Effector memory CD8-positive, alpha-beta T cell (primary cell): ENCODE measurements around the gene FHL1.

Experiments
- ATAC-seq: fragments of 150-1000 bp; cut with Tn5 transposase; replicated peaks from 2 replicates; pipeline ENCODE4 v1.10.0; 2021; ENCODE audit warnings: mild to moderate bottlenecking, moderate library complexity
- DNase-seq, 3 experiments: peaks; one replicate each; pipeline ENCODE4 v3.0.0; 2021
- H3K27ac Mint-ChIP-seq, 2 donors: one replicate each; pipeline ENCODE4 v1.8.0; 2022; ENCODE audit warnings: mild to moderate bottlenecking in 2 of 2, mixed read lengths in 2 of 2, moderate library complexity in 2 of 2
- H3K27me3 Mint-ChIP-seq, 2 donors: one replicate each; pipeline ENCODE4 v1.8.0; 2022; ENCODE audit warnings: mixed read lengths in 2 of 2
- H3K36me3 Mint-ChIP-seq: one replicate; pipeline ENCODE4 v1.8.0; 2022; ENCODE audit warnings: mild to moderate bottlenecking, moderate library complexity, mixed read lengths; ENCODE audit not compliant: insufficient read depth
- H3K4me1 Mint-ChIP-seq, 2 donors: one replicate each; pipeline ENCODE4 v1.8.0; 2022; ENCODE audit warnings: low read depth in 2 of 2, mixed read lengths in 2 of 2
- H3K4me3 Mint-ChIP-seq, 2 donors: one replicate each; pipeline ENCODE4 v1.8.0; 2022; ENCODE audit warnings: mild to moderate bottlenecking in 2 of 2, mixed read lengths in 2 of 2, moderate library complexity in 2 of 2
- H3K9me3 Mint-ChIP-seq, 2 donors: one replicate each; pipeline ENCODE4 v1.8.0; 2022; ENCODE audit warnings: mixed read lengths in 2 of 2

FHL1 gene

GRCh38 chrX:136210806-136211205 lies 63.5 kb downstream of the FHL1 start:
- no peak overlapping the region for H3K27ac Mint-ChIP-seq
- no peaks in the 10 kb centered on the region for H3K9me3 Mint-ChIP-seq
- peaks cover under 1% of the 10 kb centered on the region for H3K36me3 Mint-ChIP-seq
- DNase-seq (no peak), ATAC-seq (no peak)
- H3K27me3 Mint-ChIP-seq, result no peaks in the 10 kb centered on the region
- H3K4me3 Mint-ChIP-seq, result no peak overlapping the region
- H3K4me1 Mint-ChIP-seq, result peaks cover 0 to 3% of the 10 kb centered on the region in 2 donors

GRCh38 chrX:136211766-136212556 lies 64.6 kb downstream of the FHL1 start:
- peak overlapping the region in 1 of 2 donors; percentile 55 for H3K27ac Mint-ChIP-seq
- DNase-seq, result no peak
- ATAC-seq, result no peak
- no peaks in the 10 kb centered on the region for H3K4me1 Mint-ChIP-seq
- H3K4me3 Mint-ChIP-seq, result no peak overlapping the region
- peaks cover 6% of the 10 kb centered on the region for H3K36me3 Mint-ChIP-seq
- H3K27me3 Mint-ChIP-seq, result no peaks in the 10 kb centered on the region
- H3K9me3 Mint-ChIP-seq, result no peaks in the 10 kb centered on the region

DNA sequence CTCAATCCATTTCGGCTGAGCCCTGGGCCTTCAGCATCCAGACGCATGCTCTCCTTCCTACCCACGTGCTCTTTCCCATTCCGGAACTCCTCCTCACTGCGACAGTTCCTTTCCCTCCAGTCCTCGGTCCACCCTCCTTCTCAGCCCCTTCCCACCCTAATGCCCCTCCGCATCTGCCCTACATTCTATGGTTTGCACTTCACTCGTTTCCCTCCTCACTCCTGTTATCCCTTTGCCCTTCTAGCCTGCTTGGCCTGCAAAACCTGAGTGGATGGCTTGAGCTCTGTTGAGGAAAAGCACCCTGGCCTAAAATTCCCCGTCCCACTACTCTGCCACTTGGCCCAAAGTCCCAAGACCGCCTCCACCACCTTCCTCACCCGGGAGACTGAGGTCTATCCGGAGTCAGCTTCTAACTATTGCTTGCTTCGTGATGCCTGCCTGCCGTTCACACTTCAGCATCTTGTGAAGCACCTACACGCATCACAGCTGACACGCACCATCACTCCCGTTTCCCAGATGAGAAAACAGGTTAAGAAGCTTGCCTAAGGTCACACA lies 65.3 kb downstream of the FHL1 start:
- H3K36me3 Mint-ChIP-seq, result peaks cover 10% of the 10 kb centered on the region
- no peak for DNase-seq
- no peaks in the 10 kb centered on the region for H3K27me3 Mint-ChIP-seq
- no peak overlapping the region for H3K4me3 Mint-ChIP-seq
- no peak for ATAC-seq
- peak overlapping the region in 1 of 2 donors; percentile 55 for H3K27ac Mint-ChIP-seq
- no peaks in the 10 kb centered on the region for H3K4me1 Mint-ChIP-seq
- no peaks in the 10 kb centered on the region for H3K9me3 Mint-ChIP-seq

DNA sequence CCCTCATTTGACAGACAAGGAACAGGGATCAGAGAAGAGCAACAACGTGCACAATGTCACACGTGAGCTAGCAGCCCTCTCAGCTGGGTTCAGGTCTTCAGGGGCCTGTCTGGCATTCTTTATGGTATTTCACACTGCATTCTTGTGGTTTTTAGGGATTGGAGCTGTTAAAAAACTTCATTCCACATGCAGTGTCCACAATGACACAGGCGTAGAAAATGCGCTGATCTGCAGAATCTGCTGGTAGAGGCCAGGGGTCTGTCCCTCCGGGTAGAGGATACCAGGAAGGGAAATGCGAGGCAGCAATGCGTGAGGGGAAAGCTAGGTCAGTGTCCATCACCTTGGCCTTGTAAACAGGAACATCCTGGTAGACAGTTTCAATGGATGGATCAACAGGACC lies 67.2 kb downstream of the FHL1 start:
- no peak overlapping the region for H3K27ac Mint-ChIP-seq
- no peak for DNase-seq

GRCh38 chrX:136215559-136215958 lies 68.2 kb downstream of the FHL1 start:
- H3K27ac Mint-ChIP-seq, result no peak overlapping the region
- no peak overlapping the region for H3K4me3 Mint-ChIP-seq
- H3K27me3 Mint-ChIP-seq, result no peaks in the 10 kb centered on the region
- no peaks in the 10 kb centered on the region for H3K4me1 Mint-ChIP-seq
- H3K9me3 Mint-ChIP-seq, result no peaks in the 10 kb centered on the region
- no peak for DNase-seq
- H3K36me3 Mint-ChIP-seq, result peaks cover 21% of the 10 kb centered on the region
- ATAC-seq, result no peak

More for the DNA sequence above, 67.2 kb downstream of the FHL1 start:
- no peaks in the 10 kb centered on the region for H3K4me1 Mint-ChIP-seq
- ATAC-seq, result no peak
- no peaks in the 10 kb centered on the region for H3K9me3 Mint-ChIP-seq
- H3K27me3 Mint-ChIP-seq, result no peaks in the 10 kb centered on the region
- peaks cover 17% of the 10 kb centered on the region for H3K36me3 Mint-ChIP-seq
- H3K4me3 Mint-ChIP-seq, result no peak overlapping the region

DNA sequence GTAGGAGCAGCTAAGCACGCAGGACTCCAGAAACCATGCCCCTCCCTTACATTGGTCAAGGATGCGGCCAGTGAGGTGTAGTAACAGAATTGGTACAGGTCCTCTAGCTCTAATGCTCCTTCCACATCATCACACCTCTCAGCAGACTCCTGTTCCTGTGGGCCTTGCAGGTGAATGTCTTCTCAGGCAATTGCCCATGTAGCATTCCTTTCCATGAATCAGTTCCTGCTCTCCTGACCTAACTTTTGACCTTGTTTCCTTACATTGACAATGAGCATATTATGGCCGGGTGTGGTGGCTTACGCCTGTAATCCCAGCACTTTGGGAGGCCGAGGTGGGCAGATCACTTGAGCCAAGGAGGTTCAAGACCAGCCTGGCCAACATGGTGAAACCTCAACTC lies 72.6 kb downstream of the FHL1 start:
- Mint-ChIP-seq H3K36me3 (peaks cover 49% of the 10 kb centered on the region), H3K9me3 (no peaks in the 10 kb centered on the region), H3K27ac (no peak overlapping the region), H3K4me1 (no peaks in the 10 kb centered on the region), H3K4me3 (no peak overlapping the region), H3K27me3 (no peaks in the 10 kb centered on the region)
- ATAC-seq, result no peak
- no peak for DNase-seq

GRCh38 chrX:136220540-136220939 lies 73.2 kb downstream of the FHL1 start:
- no peak overlapping the region for H3K27ac Mint-ChIP-seq
- DNase-seq, result no peak
- no peaks in the 10 kb centered on the region for H3K9me3 Mint-ChIP-seq
- peaks cover 52% of the 10 kb centered on the region for H3K36me3 Mint-ChIP-seq
- no peaks in the 10 kb centered on the region for H3K4me1 Mint-ChIP-seq
- H3K27me3 Mint-ChIP-seq, result no peaks in the 10 kb centered on the region
- ATAC-seq, result no peak
- H3K4me3 Mint-ChIP-seq, result no peak overlapping the region

GRCh38 chrX:136220951-136221350 lies 73.6 kb downstream of the FHL1 start:
- peaks cover 51% of the 10 kb centered on the region for H3K36me3 Mint-ChIP-seq
- no peak overlapping the region for H3K27ac Mint-ChIP-seq
- H3K4me3 Mint-ChIP-seq, result no peak overlapping the region
- DNase-seq (no peak), ATAC-seq (no peak)
- no peaks in the 10 kb centered on the region for H3K27me3 Mint-ChIP-seq
- H3K9me3 Mint-ChIP-seq, result no peaks in the 10 kb centered on the region
- H3K4me1 Mint-ChIP-seq, result no peaks in the 10 kb centered on the region

DNA sequence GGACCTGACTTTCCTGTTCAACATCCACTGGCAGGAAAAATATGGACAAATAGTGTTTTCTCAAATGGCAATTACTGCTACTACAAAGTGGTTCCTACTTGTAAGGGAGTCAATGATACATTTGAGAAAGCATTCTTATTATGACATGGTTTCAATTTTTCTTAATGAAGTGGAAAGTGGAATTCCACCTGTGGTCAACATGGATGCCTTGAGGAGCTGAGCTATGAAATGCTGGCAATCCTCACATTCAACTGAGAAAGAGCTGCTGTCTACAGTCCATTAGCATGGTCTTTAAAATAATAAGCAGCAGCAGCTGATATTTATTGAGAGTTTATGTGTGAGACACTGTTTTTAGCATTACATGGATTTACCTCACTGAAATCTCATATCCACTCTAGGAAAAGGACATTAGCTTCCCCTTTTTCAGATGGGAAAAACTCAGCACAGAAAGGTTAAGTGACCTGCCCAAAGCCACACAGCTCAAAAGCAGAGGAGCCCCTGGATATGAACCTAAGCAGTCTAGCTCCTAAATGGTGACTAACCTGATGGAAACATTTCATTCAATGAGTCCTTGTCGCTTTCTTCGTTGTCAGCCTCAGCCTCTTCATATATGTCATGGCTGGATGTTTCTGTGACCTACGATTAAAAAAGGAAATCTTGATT lies 74.6 kb downstream of the FHL1 start:
- Mint-ChIP-seq H3K27me3 (no peaks in the 10 kb centered on the region), H3K4me3 (no peak overlapping the region), H3K9me3 (no peaks in the 10 kb centered on the region), H3K36me3 (peaks cover 53% of the 10 kb centered on the region), H3K27ac (no peak overlapping the region), H3K4me1 (no peaks in the 10 kb centered on the region)
- ATAC-seq (no peak), DNase-seq (no peak)

DNA sequence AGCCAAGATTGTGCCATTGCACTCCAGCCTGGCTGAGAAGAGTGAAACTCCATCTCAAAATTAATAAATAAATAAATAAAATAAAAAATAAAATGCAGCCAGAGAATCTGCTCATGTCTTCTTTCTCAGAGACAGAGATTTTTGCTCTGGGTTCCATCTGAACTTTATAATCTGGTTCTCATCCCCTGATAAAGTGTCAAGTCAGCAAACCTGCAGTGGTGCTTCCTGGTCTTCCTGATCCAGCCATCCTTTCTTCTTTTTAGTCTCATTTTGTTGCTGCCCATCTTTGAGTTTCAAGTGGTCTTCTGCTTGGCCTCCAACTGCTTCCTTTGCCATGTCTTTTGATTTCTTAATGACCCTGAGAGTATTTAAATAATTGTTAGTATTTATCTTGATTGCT lies 79.7 kb downstream of the FHL1 start:
- Mint-ChIP-seq H3K36me3 (peaks cover 26% of the 10 kb centered on the region), H3K27ac (peak overlapping the region in 1 of 2 donors; percentile 69), H3K9me3 (no peaks in the 10 kb centered on the region)

GRCh38 chrX:136227948-136228838 lies 80.9 kb downstream of the FHL1 start:
- H3K27ac Mint-ChIP-seq, result peak overlapping the region; percentile 35 to 69
- H3K36me3 Mint-ChIP-seq, result peaks cover 23% of the 10 kb centered on the region
- peaks cover 6 to 8% of the 10 kb centered on the region in 2 donors for H3K4me1 Mint-ChIP-seq
- H3K9me3 Mint-ChIP-seq, result no peaks in the 10 kb centered on the region
- H3K27me3 Mint-ChIP-seq, result no peaks in the 10 kb centered on the region
- peak; percentile 83 for ATAC-seq
- H3K4me3 Mint-ChIP-seq, result no peak overlapping the region
- no peak for DNase-seq

More for the DNA sequence above, 79.7 kb downstream of the FHL1 start:
- no peak for ATAC-seq
- peaks cover 6 to 8% of the 10 kb centered on the region in 2 donors for H3K4me1 Mint-ChIP-seq
- H3K4me3 Mint-ChIP-seq, result no peak overlapping the region
- DNase-seq, result no peak
- no peaks in the 10 kb centered on the region for H3K27me3 Mint-ChIP-seq

GRCh38 chrX:136228839-136229207 lies 81.5 kb downstream of the FHL1 start:
- DNase-seq, result no peak
- peak overlapping the region in 1 of 2 donors; percentile 69 for H3K27ac Mint-ChIP-seq
- H3K4me1 Mint-ChIP-seq, result peaks cover 6 to 8% of the 10 kb centered on the region in 2 donors
- ATAC-seq, result no peak
- H3K4me3 Mint-ChIP-seq, result no peak overlapping the region
- H3K27me3 Mint-ChIP-seq, result no peaks in the 10 kb centered on the region
- no peaks in the 10 kb centered on the region for H3K9me3 Mint-ChIP-seq
- H3K36me3 Mint-ChIP-seq, result peaks cover 22% of the 10 kb centered on the region

DNA sequence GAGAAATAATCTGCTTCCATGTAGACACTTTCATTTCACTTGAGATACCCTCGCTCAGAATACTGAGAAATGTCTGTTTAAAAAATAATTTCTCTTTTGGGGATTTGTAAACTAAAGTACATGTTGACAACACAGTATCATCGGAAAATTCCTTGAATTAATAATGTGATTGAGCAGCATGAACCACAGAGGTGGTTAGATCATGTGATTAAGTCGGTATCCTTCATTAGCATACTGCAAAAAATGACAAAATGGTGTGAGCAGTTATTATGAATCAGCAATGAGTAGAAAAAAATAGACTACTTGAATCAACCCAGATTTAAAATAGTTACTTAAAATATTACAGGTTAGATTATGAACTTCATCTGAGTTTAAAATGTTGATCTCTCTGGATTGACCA lies 89.7 kb downstream of the FHL1 start:
- DNase-seq, result no peak
- no peak for ATAC-seq
- no peaks in the 10 kb centered on the region for H3K4me1 Mint-ChIP-seq
- H3K27ac Mint-ChIP-seq, result no peak overlapping the region
- peaks cover 38% of the 10 kb centered on the region for H3K36me3 Mint-ChIP-seq
- H3K4me3 Mint-ChIP-seq, result no peak overlapping the region
- no peaks in the 10 kb centered on the region for H3K27me3 Mint-ChIP-seq
- no peaks in the 10 kb centered on the region for H3K9me3 Mint-ChIP-seq
